ENCODE data around the gene ZNF497.

ZNF497 gene

DNA sequence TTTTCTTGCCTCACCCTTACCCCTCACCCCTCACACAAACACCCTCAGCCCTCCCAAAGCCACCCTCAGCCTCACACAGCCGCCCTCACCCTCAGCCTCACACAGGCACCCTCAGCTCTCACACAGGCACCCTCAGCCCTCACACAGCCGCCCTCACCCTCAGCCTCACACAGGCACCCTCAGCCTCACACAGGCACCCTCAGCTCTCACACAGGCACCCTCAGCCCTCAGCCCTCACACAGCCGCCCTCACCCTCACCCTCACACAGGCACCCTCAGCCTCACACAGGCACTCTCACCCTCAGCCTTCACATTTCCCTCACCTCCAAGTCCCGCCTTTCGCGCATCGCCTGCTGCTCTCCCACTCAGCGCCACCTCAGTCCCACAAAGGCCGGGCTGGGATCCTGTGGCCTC lies 36.0 kb downstream of the ZNF497 start:
- no peaks in the 10 kb centered on the region for H3K9me3 ChIP-seq (ENCODE audit: insufficient read depth, low read length)
- H3K9me2 ChIP-seq (replicated peaks; ENCODE audit: insufficient read depth, low read length), result no peaks in the 10 kb centered on the region
- peak overlapping the region; percentile 10 for H2AFZ ChIP-seq (ENCODE audit: low read depth, low read length, severe bottlenecking)
- peaks cover 6% of the 10 kb centered on the region; the same call in 1 of the 2 replicates for H3K79me2 ChIP-seq (ENCODE audit: insufficient read depth, low read length)
- TF ChIP-seq, protein P1, sequence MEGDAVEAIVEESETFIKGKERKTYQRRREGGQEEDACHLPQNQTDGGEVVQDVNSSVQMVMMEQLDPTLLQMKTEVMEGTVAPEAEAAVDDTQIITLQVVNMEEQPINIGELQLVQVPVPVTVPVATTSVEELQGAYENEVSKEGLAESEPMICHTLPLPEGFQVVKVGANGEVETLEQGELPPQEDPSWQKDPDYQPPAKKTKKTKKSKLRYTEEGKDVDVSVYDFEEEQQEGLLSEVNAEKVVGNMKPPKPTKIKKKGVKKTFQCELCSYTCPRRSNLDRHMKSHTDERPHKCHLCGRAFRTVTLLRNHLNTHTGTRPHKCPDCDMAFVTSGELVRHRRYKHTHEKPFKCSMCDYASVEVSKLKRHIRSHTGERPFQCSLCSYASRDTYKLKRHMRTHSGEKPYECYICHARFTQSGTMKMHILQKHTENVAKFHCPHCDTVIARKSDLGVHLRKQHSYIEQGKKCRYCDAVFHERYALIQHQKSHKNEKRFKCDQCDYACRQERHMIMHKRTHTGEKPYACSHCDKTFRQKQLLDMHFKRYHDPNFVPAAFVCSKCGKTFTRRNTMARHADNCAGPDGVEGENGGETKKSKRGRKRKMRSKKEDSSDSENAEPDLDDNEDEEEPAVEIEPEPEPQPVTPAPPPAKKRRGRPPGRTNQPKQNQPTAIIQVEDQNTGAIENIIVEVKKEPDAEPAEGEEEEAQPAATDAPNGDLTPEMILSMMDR (IDR thresholded peaks at IDR 0.05; ENCODE audit: insufficient read depth, low read length, poor library complexity, severe bottlenecking), result no peak
- no peak for TF ChIP-seq EZH2phosphoT487 (conservative IDR thresholded peaks at IDR 0.05; ENCODE audit: low read length)
- peak overlapping the region; percentile 72 for H3K9ac ChIP-seq (ENCODE audit: low read length)
- H3K36me3 ChIP-seq (ENCODE audit: low read length), result no peaks in the 10 kb centered on the region
- no peak overlapping the region for H3K27ac ChIP-seq (ENCODE audit: low read depth, low read length)
- H4K20me1 ChIP-seq (ENCODE audit: low read depth, low read length), result no peaks in the 10 kb centered on the region
- H3F3A ChIP-seq (ENCODE audit: insufficient read depth), result no peaks in the 10 kb centered on the region
- peak overlapping the region; percentile 82 for H3K4me3 ChIP-seq (ENCODE audit: insufficient read depth, low read length, poor library complexity, severe bottlenecking)
- H3K27me3 ChIP-seq (ENCODE audit: low read length), result no peaks in the 10 kb centered on the region
- peak overlapping the region; percentile 66 for H3K4me2 ChIP-seq (ENCODE audit: low read depth, low read length, poor library complexity, severe bottlenecking)

DNA sequence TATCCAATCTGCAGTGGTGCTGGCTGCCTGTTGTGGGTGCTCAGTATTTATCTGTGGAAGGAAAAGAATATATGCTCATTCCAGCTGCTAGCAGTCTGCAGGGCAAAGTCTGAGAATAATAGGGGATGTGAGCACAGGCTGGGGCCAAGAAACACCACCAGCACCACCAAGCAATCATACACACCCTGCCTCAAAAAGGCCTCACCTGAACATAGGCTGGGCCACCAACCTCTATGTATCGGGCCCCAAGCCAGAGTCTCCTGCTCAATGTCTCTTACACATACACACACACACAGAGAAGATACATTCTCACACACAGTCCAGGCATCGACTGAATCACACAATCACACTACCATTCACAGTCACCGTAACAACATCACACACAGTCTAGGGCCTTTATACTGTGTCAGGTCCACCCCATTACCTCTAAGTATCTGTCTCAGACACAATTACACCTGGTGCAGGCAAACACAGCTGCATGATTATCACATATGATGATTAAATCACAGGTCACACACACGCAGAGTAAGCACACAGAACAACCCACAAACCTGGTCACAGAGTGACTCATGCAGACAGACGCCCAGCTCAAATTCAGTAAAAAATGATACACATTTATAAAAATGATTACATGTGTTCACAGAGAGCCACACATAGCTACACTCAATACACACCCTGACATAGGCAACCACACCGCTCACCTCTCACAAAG lies 37.1 kb downstream of the ZNF497 start:
- H2AFZ ChIP-seq (ENCODE audit: low read depth, low read length, severe bottlenecking), result no peak overlapping the region
- no peak overlapping the region for H3K27ac ChIP-seq (ENCODE audit: low read depth, low read length)
- H3K9ac ChIP-seq (ENCODE audit: low read length), result peak overlapping the region; percentile 72
- H3K27me3 ChIP-seq (ENCODE audit: low read length), result no peaks in the 10 kb centered on the region
- peak overlapping the region; percentile 66 for H3K4me2 ChIP-seq (ENCODE audit: low read depth, low read length, poor library complexity, severe bottlenecking)
- H4K20me1 ChIP-seq (ENCODE audit: low read depth, low read length), result no peaks in the 10 kb centered on the region
- H3K9me3 ChIP-seq (ENCODE audit: insufficient read depth, low read length), result no peaks in the 10 kb centered on the region
- no peaks in the 10 kb centered on the region for H3K36me3 ChIP-seq (ENCODE audit: low read length)
- no peaks in the 10 kb centered on the region for H3F3A ChIP-seq (ENCODE audit: insufficient read depth)
- peak overlapping the region; percentile 82 for H3K4me3 ChIP-seq (ENCODE audit: insufficient read depth, low read length, poor library complexity, severe bottlenecking)
- H3K9me2 ChIP-seq (replicated peaks; ENCODE audit: insufficient read depth, low read length), result no peaks in the 10 kb centered on the region
- no peak for TF ChIP-seq EZH2phosphoT487 (conservative IDR thresholded peaks at IDR 0.05; ENCODE audit: low read length)
- TF ChIP-seq, protein P1 (IDR thresholded peaks at IDR 0.05; ENCODE audit: insufficient read depth, low read length, poor library complexity, severe bottlenecking), result no peak
- H3K79me2 ChIP-seq (ENCODE audit: insufficient read depth, low read length), result peaks cover 6% of the 10 kb centered on the region; the same call in 1 of the 2 replicates

DNA sequence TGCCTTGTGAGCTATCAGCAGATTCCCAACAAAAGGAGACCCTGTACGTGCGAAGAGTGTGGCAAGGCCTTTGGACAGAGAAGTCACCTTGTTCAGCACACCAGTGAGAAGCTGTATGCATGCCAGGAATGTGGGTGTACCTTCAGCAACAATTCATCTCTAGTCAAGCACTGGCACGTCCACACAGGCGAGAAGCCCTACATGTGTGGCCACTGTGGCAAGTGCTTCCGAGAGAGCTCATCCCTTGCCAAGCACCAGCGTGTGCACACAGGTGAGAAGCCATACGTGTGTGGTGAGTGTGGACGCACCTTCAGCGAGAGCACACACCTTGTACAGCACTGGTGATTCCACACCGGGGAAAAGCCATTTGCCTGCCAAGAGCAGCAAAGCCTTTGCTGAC lies 43.3 kb downstream of the ZNF497 start:
- no peak overlapping the region for H3K9ac ChIP-seq (ENCODE audit: low read length)
- no peaks in the 10 kb centered on the region for H3K36me3 ChIP-seq (ENCODE audit: low read length)
- H3K27me3 ChIP-seq (ENCODE audit: low read length), result no peaks in the 10 kb centered on the region
- no peaks in the 10 kb centered on the region for H3K9me2 ChIP-seq (replicated peaks; ENCODE audit: insufficient read depth, low read length)
- H3K79me2 ChIP-seq (ENCODE audit: insufficient read depth, low read length), result no peaks in the 10 kb centered on the region
- H3K27ac ChIP-seq (ENCODE audit: low read depth, low read length), result no peak overlapping the region
- no peak overlapping the region for H3K4me3 ChIP-seq (ENCODE audit: insufficient read depth, low read length, poor library complexity, severe bottlenecking)
- no peaks in the 10 kb centered on the region for H3K9me3 ChIP-seq (ENCODE audit: insufficient read depth, low read length)
- TF ChIP-seq, protein P1 (IDR thresholded peaks at IDR 0.05; ENCODE audit: insufficient read depth, low read length, poor library complexity, severe bottlenecking), result no peak
- no peak for TF ChIP-seq EZH2phosphoT487 (conservative IDR thresholded peaks at IDR 0.05; ENCODE audit: low read length)
- H4K20me1 ChIP-seq (ENCODE audit: low read depth, low read length), result no peaks in the 10 kb centered on the region
- H2AFZ ChIP-seq (ENCODE audit: low read depth, low read length, severe bottlenecking), result no peak overlapping the region
- H3K4me2 ChIP-seq (ENCODE audit: low read depth, low read length, poor library complexity, severe bottlenecking), result no peak overlapping the region
- 0 out of 2 replicates have a peak, but pooled peaks cover 4% of the 10 kb centered on the region for H3F3A ChIP-seq (ENCODE audit: insufficient read depth)

All from SU-DHL-6 (cell line).